ENCODE measurements around the gene MANBA. TPM values are rescaled to one million over a fixed set of nuclear protein-coding genes. Genes with fewer than 3 reads are reported as not detected.

Gene MANBA
- total and polyA plus RNA-seq, 4 donors = 19.9 to 100 (median 32.1) TPM

DNA sequence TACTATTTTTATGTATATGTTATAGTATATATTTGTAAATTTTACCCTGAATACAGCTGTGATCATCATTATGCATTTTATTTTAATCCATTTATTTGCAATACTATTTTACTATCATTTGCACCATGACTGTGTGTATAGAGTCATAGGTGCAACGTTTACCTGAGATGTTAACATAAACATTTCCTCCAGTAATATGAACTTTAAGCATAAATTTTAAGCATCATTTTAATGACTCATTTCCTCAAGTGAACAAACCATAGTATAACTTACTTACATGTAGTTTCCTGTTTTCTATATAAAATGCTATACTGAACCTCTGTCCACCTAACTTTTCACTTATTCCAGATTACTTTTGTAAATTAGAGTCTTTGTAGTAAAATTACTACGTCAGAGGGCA is 166.8 kb downstream of the MANBA start:
- no peak for ATAC-seq (ENCODE audit: insufficient read depth, low FRiP score)
- 46 to 60% methylated on average over 2 of the region's 2 CpGs for WGBS, 2 donors

DNA sequence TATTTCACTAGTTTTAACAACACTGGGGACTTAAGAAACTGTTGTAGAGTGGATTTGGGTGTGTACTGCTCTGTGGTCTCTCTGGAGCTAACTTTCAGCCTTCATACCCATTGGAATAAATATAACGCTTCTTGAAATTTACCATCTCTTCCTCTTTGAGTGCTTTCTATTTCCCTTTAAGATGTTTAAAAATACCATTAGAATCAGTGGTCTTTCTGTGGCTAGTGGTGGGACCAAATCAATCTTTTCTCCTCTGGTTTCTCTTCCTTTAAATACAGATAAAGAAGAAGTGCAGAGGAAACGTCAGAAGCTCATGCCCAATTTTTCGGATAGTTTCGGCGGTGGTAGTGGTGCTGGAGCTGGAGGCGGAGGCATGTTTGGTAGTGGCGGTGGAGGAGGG is 167.6 kb downstream of the MANBA start:
- H3K9ac ChIP-seq (ENCODE audit: insufficient read depth in 1 of 2, low read length in 2 of 2) = no peak overlapping the region
- no peak for DNase-seq
- peaks cover 13 to 54% (median 27%) of the 10 kb centered on the region in 4 donors for H3K36me3 ChIP-seq (ENCODE audit: control insufficient read depth in 4 of 4, insufficient read depth in 4 of 4, low read length in 4 of 4)
- TF ChIP-seq, protein P1, sequence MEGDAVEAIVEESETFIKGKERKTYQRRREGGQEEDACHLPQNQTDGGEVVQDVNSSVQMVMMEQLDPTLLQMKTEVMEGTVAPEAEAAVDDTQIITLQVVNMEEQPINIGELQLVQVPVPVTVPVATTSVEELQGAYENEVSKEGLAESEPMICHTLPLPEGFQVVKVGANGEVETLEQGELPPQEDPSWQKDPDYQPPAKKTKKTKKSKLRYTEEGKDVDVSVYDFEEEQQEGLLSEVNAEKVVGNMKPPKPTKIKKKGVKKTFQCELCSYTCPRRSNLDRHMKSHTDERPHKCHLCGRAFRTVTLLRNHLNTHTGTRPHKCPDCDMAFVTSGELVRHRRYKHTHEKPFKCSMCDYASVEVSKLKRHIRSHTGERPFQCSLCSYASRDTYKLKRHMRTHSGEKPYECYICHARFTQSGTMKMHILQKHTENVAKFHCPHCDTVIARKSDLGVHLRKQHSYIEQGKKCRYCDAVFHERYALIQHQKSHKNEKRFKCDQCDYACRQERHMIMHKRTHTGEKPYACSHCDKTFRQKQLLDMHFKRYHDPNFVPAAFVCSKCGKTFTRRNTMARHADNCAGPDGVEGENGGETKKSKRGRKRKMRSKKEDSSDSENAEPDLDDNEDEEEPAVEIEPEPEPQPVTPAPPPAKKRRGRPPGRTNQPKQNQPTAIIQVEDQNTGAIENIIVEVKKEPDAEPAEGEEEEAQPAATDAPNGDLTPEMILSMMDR (IDR thresholded peaks at IDR 0.05; ENCODE audit: control extremely low read depth, extremely low read depth) = no peak
- no peak overlapping the region for H3K27ac ChIP-seq (ENCODE audit: low read depth in 1 of 2, low read length in 1 of 2)
- peaks cover 0 to 8% (median 0%) of the 10 kb centered on the region in 4 donors for H3K9me3 ChIP-seq (ENCODE audit: control insufficient read depth in 4 of 4, insufficient read depth in 3 of 4, low read length in 3 of 4)
- no peaks in the 10 kb centered on the region for H3K27me3 ChIP-seq (ENCODE audit: control insufficient read depth in 3 of 3, insufficient read depth in 3 of 3, low read length in 2 of 3)
- ATAC-seq (ENCODE audit: insufficient read depth, low FRiP score) = no peak
- H3K4me1 ChIP-seq (ENCODE audit: control insufficient read depth in 5 of 5, insufficient read depth in 5 of 5, low read length in 5 of 5) = peaks cover 0 to 5% (median 0%) of the 10 kb centered on the region in 5 donors
- WGBS, 2 donors = 83% methylated on average over 7 of the region's 7 CpGs
- no peak overlapping the region for H3K4me3 ChIP-seq

More for the DNA sequence above, 166.8 kb downstream of the MANBA start:
- Histone ChIP-seq H3K9me3 (ENCODE audit: control insufficient read depth in 4 of 4, insufficient read depth in 3 of 4, low read length in 3 of 4) (peaks cover 0 to 8% (median 0%) of the 10 kb centered on the region in 4 donors), H3K27ac (ENCODE audit: low read depth in 1 of 2, low read length in 1 of 2) (no peak overlapping the region), H3K9ac (ENCODE audit: insufficient read depth in 1 of 2, low read length in 2 of 2) (no peak overlapping the region), H3K4me1 (ENCODE audit: control insufficient read depth in 5 of 5, insufficient read depth in 5 of 5, low read length in 5 of 5) (peaks cover 0 to 5% (median 0%) of the 10 kb centered on the region in 5 donors), H3K27me3 (ENCODE audit: control insufficient read depth in 3 of 3, insufficient read depth in 3 of 3, low read length in 2 of 3) (no peaks in the 10 kb centered on the region), H3K36me3 (ENCODE audit: control insufficient read depth in 4 of 4, insufficient read depth in 4 of 4, low read length in 4 of 4) (peaks cover 11 to 56% (median 30%) of the 10 kb centered on the region in 4 donors), H3K4me3 (no peak overlapping the region)
- DNase-seq = no peak
- TF ChIP-seq, protein P1 (IDR thresholded peaks at IDR 0.05; ENCODE audit: control extremely low read depth, extremely low read depth) = no peak

DNA sequence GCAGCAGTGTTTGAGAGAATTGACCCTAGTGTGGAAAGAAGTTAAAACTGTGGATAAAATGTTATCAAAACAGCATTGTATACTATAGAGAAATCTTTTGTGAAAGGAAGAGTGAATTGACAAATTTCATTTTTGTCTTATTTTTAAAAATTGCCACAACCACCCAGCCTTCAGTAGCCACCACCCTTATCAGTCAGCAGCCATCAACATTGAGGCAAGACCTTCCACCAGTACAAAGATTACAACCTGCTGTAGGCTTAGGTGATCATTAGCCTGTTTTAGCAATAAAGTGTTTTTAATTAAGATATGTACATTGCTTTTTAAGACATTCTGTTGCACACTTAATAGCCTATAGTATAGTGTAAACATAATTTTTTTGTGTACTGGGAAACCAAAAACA is 168.5 kb downstream of the MANBA start:
- Histone ChIP-seq H3K9ac (ENCODE audit: insufficient read depth in 1 of 2, low read length in 2 of 2) (no peak overlapping the region), H3K9me3 (ENCODE audit: control insufficient read depth in 4 of 4, insufficient read depth in 3 of 4, low read length in 3 of 4) (peaks cover 0 to 8% (median 0%) of the 10 kb centered on the region in 4 donors), H3K36me3 (ENCODE audit: control insufficient read depth in 4 of 4, insufficient read depth in 4 of 4, low read length in 4 of 4) (peaks cover 8 to 56% (median 29%) of the 10 kb centered on the region in 4 donors), H3K27me3 (ENCODE audit: control insufficient read depth in 3 of 3, insufficient read depth in 3 of 3, low read length in 2 of 3) (no peaks in the 10 kb centered on the region), H3K27ac (ENCODE audit: low read depth in 1 of 2, low read length in 1 of 2) (no peak overlapping the region), H3K4me1 (ENCODE audit: control insufficient read depth in 5 of 5, insufficient read depth in 5 of 5, low read length in 5 of 5) (peaks cover 0 to 5% (median 0%) of the 10 kb centered on the region in 5 donors), H3K4me3 (no peak overlapping the region)
- ATAC-seq (ENCODE audit: insufficient read depth, low FRiP score) (no peak), DNase-seq (no peak)
- TF ChIP-seq, protein P1 (IDR thresholded peaks at IDR 0.05; ENCODE audit: control extremely low read depth, extremely low read depth) = no peak

DNA sequence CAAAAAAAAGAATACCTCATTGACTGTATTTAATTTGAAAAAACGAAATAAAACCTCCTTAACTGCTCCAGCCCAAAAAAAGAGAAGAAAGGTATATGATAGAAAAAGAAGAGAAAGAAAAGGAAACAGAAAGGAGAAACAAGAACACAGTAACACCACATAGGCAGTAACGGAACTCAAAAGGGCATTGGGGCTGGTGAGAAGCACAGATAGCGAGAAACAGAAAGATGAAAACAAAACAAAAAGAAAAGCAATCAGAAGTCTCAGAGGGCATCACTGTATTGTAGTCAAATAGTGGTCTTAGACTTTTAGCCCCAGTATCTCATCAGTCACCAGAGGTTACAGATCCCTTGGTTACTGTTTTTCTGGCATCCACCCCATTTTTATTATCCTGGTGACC is 171.0 kb downstream of the MANBA start:
- Histone ChIP-seq H3K4me1 (ENCODE audit: control insufficient read depth in 5 of 5, insufficient read depth in 5 of 5, low read length in 5 of 5) (peaks cover 0 to 2% (median 0%) of the 10 kb centered on the region in 5 donors), H3K4me3 (no peak overlapping the region), H3K9me3 (ENCODE audit: control insufficient read depth in 4 of 4, insufficient read depth in 3 of 4, low read length in 3 of 4) (peaks cover 0 to 8% (median 0%) of the 10 kb centered on the region in 4 donors), H3K27me3 (ENCODE audit: control insufficient read depth in 3 of 3, insufficient read depth in 3 of 3, low read length in 2 of 3) (no peaks in the 10 kb centered on the region), H3K36me3 (ENCODE audit: control insufficient read depth in 4 of 4, insufficient read depth in 4 of 4, low read length in 4 of 4) (peaks cover 12 to 47% (median 27%) of the 10 kb centered on the region in 4 donors), H3K27ac (ENCODE audit: low read depth in 1 of 2, low read length in 1 of 2) (no peak overlapping the region), H3K9ac (ENCODE audit: insufficient read depth in 1 of 2, low read length in 2 of 2) (no peak overlapping the region)
- WGBS, 2 donors = 61 to 96% methylated on average over 3 of the region's 3 CpGs
- ATAC-seq (ENCODE audit: insufficient read depth, low FRiP score) (no peak), DNase-seq (no peak)
- TF ChIP-seq, protein P1 (IDR thresholded peaks at IDR 0.05; ENCODE audit: control extremely low read depth, extremely low read depth) = no peak

Data from lung (tissue), 12 donors.